SH-SY5Y (cell line): ENCODE measurements around the gene GMCL2.

Experiments used
- GATA2 ChIP-seq: IDR thresholded peaks from 2 replicates; pipeline ENCODE4 v1.6.1; 2011; ENCODE audit warnings: mild to moderate bottlenecking, low read depth, low read length
- GATA3 ChIP-seq: IDR thresholded peaks from 2 replicates; pipeline ENCODE4 v1.6.1; 2011; ENCODE audit warnings: low read depth, mild to moderate bottlenecking, low read length, moderate library complexity

DNA sequence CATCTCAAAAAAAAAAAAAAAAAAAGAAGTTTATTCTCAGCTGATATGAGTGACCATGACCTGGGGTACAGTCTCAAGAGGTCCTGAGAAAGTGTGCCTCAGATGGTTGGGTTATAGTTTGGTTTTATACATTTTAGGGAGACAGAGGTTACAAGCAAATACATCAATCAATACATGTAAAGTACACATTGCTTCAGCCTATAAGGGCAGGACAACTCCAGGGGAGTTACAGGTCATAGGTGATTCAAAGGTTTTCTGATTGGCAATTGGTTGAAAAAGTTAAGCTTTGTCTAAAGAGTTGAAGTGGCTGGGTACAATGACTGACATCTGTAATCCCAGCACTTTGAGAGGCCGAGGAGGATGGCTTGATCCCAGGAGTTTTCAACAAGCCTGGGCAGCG, 2.3 kb upstream of the GMCL2 start:
- TF ChIP-seq GATA3 (no peak), GATA2 (no peak)
